GM21529 (cell line): Measurements from ENCODE around the gene MIPOL1.
"Not testable (repeated sequence)": the region's sequence is repeated elsewhere in the genome, so short reads cannot be mapped to it uniquely, and the experiment has no call there.

ENCODE experiments used
- ATAC-seq: cut with Tn5 transposase; IDR thresholded peaks from one replicate; pipeline ENCODE4 v1.9.1; 2021; ENCODE audit not compliant: unreplicated experiment

MIPOL1 gene

DNA sequence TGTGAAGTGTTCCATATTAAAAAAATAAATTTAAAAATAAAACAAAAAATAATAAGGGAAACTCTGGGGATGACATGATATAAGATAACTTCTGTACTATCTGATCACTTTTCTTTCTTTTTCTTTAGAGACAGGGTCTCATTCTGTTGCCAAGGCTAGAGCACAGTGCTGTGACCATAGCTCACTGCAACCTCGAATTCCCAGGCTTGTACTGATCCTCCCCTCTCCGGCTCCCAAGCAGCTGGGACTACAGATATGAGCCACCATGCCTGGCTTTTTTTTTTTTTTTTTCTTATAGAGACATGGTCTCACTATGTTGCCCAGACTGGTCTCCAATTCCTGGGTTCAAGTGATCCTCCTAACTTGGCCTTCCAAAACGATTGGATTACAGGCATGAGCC lies 10.4 kb upstream of the MIPOL1 start:
- no peak for ATAC-seq

DNA sequence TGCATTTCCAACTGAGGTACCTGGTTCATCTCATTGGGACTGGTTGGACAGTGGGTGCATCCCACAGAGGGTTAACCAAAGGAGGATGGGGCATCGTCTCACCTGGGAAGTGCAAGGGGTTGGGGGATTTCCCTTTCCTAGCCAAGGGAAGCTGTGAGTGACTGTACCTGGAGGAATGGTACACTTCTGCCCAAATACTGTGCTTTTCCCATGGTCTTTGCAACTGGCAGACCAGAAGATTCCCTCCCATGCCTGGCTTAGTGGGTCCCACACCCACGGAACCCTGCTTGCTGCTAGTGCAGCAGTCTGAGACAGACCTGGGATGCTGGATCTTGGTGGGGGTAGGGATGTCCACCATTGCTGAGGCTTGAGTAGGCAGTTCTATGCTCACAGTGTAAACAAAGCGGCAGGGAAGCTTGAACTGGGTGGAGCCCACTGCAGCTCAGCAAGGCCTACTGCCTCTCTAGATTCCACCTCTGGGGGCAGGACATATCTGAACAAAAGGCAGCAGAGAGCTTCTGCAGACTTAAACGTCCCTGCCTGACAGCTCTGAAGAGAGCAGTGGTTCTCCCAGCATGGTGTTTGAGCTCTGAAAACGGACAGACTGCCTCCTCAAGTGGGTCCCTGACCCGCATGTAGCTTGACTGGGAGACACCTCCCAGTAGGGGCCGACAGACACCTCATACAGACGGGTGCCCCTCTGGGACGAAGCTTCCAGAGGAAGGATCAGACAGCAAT lies 9.7 kb upstream of the MIPOL1 start:
- not testable (repeated sequence) for ATAC-seq

GRCh38 chr14:37189733-37190132 lies 8.0 kb upstream of the MIPOL1 start:
- ATAC-seq = not testable (repeated sequence)

- ATAC-seq = no peak
Observed at GRCh38 chr14:37194698-37195097, 3.0 kb upstream of the MIPOL1 start.

DNA sequence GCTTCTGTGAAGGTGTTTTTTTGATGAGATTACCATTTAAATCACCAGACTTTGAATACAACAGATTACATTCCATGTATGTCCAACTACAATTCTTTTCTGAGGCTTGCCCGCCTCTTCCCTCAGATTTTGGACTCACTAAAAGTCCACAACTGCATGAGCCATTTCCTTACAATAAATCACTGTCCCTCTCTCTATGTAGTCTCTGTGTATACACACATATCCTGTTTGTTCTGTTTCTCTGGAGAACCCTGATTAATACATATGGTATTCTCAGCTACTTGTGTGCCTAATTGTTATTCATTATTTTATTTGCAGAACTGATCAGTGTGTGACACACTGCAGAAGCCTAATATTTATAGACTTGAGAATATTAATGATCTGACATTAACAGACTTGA lies 2.4 kb upstream of the MIPOL1 start:
- no peak for ATAC-seq

DNA sequence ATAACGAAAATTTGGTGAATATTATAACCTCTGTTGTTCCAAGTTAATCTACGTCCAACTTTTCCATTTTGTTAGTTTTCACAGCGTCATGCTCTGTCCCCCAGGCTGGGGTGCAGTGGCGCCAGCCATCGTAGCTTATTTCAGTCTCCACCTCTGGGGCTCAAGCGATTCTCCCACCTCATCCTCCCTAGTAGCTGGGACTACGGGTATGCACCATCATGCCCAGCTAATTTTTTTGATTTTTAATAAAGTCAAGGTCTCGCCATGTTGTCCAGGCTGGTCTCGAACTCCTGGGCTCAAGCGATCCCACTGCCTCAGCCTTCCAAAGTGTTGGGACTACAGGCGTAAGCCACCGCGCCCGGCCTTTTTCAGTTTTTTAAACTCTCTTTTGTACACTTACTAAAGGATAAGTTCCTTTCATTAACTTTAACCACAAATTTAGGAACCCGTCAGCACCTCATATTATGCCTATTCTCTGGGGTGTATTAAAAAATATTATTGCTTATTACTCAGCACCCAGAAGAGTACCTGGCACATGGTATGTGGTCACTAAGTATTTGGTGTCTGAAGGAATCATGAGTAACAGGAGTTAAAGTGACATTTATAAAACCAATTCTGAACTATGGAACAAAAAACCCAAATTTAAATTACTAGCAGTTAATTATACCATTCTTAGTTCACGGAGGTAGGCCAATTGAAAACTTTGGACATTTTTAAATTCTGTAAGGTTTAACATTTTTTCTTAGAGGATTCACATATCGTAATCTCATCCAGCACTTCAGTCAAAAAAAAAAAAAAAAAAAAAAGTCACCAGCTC lies 925 bp upstream of the MIPOL1 start:
- no peak for ATAC-seq

DNA sequence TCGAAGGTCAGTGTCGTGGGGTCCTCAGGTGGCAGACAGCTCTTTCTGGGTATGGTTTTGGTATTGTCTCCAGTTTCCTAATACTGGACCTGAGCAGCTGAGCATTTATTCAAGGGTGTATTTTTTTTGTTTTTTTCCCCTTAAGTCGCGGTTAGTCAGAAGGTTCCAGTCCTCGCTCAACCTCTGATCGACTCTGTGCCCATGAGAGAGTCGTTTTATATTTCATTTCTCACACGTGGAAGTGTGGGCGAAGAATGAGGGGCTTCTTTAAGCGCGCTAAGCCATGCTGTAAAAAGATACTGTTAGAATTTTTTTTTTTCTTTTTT lies 499 bp downstream of the MIPOL1 start:
- ATAC-seq = no peak

GRCh38 chr14:37198907-37199306 lies 1.2 kb downstream of the MIPOL1 start:
- no peak for ATAC-seq

DNA sequence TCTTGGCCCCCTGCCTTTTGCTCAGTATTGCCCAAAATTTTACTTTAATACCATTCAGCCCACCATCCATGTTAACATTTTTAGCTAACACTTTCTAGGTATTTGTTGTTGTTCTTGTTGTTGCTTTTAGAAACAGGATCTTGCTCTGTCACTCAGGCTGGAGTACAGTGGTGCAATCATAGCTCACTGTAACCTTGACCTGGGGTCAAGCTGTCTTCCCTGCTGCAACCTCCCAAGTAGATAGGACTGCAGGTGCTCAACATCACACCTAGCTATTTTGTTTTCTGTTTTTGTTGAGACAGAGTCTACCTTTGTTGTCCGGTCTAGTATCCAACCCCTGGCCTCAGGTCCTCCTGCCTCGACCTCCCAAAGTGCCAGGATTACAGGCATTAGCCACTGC lies 4.0 kb downstream of the MIPOL1 start:
- ATAC-seq = no peak

DNA sequence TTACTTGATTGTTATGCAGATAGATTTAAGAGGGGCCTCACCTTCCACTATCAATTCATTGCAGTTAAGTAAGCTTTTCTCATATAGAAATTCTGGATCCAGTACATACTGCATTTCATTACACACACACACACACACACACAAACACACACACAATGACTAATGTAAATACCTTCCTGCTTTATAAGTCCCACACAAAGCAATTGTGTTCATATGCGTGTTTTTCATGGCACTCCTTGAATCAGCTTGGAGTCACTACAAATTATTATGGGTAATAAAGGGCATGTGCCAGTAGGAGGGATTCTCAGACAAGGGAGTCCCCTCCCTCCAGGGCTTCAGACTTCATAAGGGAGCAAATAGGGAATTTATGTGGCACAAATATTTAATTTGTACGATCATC lies 4.5 kb downstream of the MIPOL1 start:
- ATAC-seq = no peak

GRCh38 chr14:37202812-37203211 lies 5.1 kb downstream of the MIPOL1 start:
- no peak for ATAC-seq

GRCh38 chr14:37203423-37203822 lies 5.7 kb downstream of the MIPOL1 start:
- no peak for ATAC-seq

DNA sequence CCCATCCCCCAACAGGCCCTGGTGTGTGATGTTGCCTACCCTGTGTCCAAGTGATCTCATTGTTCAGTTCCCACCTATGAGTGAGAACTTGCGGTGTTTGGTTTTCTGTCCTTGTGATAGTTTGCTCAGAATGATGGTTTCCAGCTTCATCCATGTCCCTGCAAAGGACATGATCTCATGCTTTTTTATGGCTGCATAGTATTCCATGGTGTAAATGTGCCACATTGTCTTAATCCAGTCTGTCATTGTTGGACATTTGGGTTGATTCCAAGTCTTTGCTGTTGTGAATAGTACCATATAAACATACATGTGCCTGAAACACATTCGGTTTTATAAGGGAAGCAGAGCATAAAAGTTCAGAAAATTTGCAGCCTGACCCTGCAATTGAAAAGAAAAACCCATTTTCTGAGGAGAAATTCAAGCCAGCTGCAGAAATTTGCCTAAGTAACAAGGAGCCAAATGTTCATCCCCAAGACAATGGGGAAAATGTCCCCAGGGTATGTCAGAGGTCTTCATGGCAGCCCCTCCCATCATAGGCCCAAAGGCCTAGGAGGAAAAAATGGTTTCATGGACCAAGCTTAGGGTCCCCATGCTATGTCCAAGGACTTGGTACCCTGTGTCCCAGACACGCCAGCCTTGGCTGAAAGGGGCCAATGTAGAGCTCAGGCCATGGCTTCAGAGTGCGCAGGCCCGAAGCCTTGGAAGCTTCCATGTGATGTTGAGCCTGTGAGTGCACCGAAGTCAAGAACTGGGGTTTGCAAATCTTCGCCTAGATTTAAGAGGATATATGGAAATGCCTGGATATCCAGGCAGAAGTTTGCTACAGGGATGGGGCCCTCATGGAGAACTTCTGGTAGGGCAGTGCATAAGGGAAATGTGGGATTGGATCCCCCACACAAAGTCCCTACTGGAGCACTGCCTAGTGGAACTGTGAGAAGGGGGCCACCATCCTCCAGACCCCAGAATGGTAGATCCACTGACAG lies 8.2 kb downstream of the MIPOL1 start:
- not testable (repeated sequence) for ATAC-seq

DNA sequence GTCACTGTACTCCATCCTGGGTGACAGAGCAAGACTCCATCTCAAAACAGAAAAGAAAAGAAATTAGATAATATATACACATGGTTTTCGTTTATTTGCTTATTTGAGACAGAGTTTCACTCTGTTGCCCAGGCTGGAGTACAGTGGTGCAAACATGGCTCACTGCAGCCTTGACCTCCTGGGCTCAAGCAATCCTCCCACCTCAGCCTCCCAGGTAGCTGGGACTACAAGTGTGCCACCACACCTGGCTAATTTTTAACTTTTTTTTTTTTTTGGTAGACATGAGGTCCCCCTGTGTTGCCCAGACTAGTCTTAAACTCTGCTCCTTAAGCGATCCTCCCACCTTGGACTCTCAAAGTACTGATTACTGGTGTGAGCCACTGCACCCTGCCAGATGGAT lies 11.9 kb downstream of the MIPOL1 start:
- ATAC-seq = not testable (repeated sequence)

DNA sequence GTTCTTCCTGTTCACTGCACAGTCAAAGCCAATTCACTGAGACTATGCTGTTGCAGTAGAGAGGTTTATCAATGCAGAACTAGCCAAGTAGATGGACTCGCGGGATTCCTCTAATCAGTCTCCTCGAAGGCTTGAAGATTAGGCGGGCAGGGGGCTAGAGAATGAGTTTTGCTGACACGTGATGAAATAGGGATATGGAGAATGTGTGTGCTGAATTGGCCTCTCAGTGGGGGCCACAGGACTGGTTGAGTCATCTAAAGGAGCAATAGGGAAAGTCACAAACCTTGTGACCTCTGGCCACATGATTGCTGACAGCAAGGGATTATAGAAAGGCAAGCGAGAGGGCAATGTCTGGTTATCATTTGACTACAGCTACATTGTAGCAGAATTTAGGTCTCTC lies 12.7 kb downstream of the MIPOL1 start:
- no peak for ATAC-seq

- no peak for ATAC-seq
Observed at GRCh38 chr14:37213016-37213415, 15.3 kb downstream of the MIPOL1 start.

GRCh38 chr14:37215345-37215744 lies 17.6 kb downstream of the MIPOL1 start:
- ATAC-seq = no peak

DNA sequence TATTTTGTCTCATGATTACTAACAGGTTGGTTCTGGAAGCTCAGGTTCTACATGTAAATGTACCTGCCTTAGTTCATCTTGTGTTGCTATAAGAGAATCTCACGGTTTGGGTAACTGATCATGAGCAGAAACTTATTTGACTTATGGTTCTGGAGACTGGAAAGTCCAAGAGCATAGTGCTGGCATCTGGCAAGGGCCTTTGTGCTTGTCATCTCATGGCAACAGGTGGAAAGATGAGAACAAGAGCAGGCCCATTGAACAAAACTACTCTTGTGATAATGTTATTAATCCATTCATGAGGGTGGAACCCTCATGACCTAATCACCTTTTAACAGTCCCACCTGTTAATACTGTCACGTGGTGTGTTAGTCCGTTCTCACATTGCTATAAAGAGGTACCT lies 23.3 kb downstream of the MIPOL1 start:
- no peak for ATAC-seq

DNA sequence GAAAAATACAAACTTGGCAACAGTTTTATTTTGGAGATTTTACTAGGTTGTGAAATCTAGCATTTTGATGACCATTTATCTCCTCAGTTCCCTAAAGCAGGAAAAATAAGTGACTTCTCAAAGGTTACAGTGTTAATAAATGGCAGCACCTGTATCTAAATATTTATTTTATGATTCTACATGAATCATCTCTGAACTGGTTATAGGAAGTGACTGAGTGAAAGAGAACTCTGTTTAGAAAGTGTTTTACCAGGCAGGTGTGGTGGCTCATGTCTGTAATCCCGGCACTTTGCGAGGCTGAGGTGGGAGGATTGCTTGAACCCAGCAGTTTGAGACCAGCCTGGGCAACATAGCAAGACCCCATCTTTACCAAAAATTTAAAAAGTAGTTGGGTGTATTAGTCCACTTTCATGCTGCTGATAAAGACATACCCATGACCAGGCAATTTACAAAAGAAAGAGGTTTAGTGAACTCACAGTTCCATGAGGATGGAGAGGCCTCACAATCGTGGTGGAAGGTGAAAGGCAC lies 26.3 kb downstream of the MIPOL1 start:
- no peak for ATAC-seq

- not testable (repeated sequence) for ATAC-seq
Observed at GRCh38 chr14:37225668-37226067, 27.9 kb downstream of the MIPOL1 start.

- ATAC-seq = peak; percentile 75
Observed at GRCh38 chr14:37230551-37231194, 32.9 kb downstream of the MIPOL1 start.
